GM12864 (cell line): ENCODE measurements around the gene TAGLN.

ENCODE experiments used
- DNase-seq: peaks from one replicate; pipeline ENCODE4 v3.0.0-alpha.2; 2011; ENCODE audit warnings: low read depth
- H3K4me3 ChIP-seq: 2 replicates; pipeline ENCODE4 v1.5.1; 2011; ENCODE audit warnings: mild to moderate bottlenecking, low read depth, low read length, control low read depth
- TF ChIP-seq, protein P1 (sequence below): IDR thresholded peaks from 2 replicates; pipeline ENCODE4 v1.5.1; 2011; ENCODE audit warnings: low read depth, mild to moderate bottlenecking, moderate library complexity, low read length, control low read depth, inconsistent platforms; ENCODE audit errors: missing control alignments

Gene TAGLN

DNA sequence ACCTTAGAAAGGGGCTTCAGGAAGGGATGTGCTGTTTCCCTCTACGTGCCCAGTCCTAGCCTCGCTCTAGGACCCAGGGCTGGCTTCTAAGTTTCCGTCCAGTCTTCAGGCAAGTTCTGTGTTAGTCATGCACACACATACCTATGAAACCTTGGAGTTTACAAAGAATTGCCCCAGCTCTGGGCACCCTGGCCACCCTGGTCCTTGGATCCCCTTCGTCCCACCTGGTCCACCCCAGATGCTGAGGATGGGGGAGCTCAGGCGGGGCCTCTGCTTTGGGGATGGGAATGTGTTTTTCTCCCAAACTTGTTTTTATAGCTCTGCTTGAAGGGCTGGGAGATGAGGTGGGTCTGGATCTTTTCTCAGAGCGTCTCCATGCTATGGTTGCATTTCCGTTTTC is 2.2 kb upstream of the TAGLN start:
- no peak overlapping the region for H3K4me3 ChIP-seq
- DNase-seq, result no peak
- TF ChIP-seq, protein P1, sequence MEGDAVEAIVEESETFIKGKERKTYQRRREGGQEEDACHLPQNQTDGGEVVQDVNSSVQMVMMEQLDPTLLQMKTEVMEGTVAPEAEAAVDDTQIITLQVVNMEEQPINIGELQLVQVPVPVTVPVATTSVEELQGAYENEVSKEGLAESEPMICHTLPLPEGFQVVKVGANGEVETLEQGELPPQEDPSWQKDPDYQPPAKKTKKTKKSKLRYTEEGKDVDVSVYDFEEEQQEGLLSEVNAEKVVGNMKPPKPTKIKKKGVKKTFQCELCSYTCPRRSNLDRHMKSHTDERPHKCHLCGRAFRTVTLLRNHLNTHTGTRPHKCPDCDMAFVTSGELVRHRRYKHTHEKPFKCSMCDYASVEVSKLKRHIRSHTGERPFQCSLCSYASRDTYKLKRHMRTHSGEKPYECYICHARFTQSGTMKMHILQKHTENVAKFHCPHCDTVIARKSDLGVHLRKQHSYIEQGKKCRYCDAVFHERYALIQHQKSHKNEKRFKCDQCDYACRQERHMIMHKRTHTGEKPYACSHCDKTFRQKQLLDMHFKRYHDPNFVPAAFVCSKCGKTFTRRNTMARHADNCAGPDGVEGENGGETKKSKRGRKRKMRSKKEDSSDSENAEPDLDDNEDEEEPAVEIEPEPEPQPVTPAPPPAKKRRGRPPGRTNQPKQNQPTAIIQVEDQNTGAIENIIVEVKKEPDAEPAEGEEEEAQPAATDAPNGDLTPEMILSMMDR, result no peak

GRCh38 chr11:117197516-117198456 is 1.4 kb upstream of the TAGLN start:
- TF ChIP-seq, protein P1, result peak; percentile 31
- H3K4me3 ChIP-seq, result no peak overlapping the region
- DNase-seq, result no peak

GRCh38 chr11:117198613-117199012 is 557 bp upstream of the TAGLN start:
- TF ChIP-seq, protein P1, result no peak
- no peak for DNase-seq
- no peak overlapping the region for H3K4me3 ChIP-seq

DNA sequence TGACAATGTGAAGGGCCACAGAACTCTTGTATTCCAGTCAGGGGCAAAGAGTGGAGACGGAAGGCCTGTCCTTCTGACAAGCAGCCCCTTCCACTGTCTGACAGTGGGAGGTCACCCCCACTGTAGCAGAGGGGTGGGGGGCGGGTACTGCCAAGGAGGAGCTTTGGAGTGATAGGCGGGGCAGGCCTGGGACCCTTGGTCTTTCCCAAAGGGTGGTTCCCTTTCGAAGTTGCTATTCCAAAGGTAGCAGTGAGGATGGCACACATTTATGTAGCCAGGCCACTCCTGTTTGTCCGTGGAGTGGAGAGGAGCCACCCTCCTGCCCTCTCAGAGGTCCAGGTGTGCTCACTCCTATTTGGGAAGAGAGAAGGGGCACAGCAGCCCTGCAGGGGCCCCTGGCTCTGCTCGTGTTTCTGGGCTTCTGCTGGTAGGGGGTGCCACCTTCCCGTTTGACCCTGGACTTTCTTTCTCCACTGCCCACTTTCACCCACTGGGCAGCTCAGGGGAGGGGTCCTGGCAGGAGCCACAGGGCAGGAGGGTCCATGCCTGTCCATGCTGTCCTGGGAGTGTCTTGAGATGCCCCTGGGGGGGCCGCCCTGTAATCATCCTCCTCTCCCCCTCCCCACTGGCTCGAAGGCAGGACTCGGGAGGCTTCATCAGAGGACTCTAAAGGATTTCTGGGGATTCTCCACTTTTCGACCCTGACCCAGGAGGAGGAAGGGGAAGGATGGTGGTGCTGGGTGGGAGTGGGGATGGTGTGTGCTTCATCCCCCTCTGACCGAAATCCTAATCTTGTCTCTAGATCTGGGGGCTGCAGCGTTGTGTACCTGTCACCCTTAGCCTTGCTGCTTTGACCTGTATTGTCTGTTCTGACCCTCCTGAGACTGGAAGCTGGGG is 994 bp downstream of the TAGLN start:
- DNase-seq, result no peak
- no peak overlapping the region for H3K4me3 ChIP-seq
- TF ChIP-seq, protein P1, result no peak

DNA sequence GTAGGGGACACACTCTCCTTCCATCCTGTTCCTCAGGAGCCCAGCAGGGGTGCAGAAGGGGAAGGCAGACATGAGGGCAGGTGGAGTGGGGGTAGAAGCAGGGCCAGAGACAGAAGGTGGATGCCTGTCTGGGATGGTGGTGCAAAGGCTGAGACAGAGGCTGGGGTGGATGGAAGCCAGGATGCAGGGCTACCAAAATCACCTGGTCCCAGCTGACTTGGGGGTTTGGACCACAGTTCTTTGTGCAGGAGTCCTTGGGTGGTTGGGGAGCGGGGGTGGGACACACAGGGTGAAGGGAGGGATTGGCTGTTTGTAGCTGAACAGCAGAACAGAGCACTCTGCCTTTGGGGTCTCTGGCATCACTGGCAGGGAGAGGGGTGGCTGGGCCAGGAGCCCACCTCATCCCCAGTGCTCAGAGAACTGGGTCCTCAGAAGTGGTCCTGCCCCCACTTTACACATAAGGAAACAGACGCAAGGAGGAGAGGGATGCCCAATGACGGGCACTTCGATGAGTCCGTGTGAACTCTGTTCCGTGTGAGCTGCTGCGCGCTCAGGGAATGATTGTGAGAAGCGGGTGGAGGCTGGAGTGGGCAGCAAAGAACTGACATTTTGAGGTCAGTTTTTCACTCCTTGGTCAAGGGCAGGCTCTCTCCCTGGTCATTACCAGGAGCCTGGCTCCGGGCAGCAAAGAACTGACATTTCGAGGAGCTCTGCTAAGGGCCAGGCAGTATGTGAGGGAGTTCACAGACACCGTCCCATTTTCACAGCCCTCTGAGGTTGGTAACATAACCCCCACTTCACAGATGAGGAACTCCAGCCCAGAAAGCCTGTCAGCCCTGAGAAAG is 1.9 kb downstream of the TAGLN start:
- TF ChIP-seq, protein P1, result no peak
- H3K4me3 ChIP-seq, result no peak overlapping the region
- no peak for DNase-seq

GRCh38 chr11:117201658-117202305 is 2.6 kb downstream of the TAGLN start:
- DNase-seq, result no peak

More at GRCh38 chr11:117201658-117202305, 2.6 kb downstream of the TAGLN start:
- TF ChIP-seq, protein P1, result no peak
- H3K4me3 ChIP-seq, result no peak overlapping the region
